ENCODE results near the gene NSMCE1. TPM values are rescaled to one million over a fixed set of nuclear protein-coding genes. Genes with fewer than 3 reads are reported as not detected.
A peak's percentile ranks its signal among the peaks of the same experiment; 100 is the strongest.

The NSMCE1 gene, protein sequence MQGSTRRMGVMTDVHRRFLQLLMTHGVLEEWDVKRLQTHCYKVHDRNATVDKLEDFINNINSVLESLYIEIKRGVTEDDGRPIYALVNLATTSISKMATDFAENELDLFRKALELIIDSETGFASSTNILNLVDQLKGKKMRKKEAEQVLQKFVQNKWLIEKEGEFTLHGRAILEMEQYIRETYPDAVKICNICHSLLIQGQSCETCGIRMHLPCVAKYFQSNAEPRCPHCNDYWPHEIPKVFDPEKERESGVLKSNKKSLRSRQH
- total RNA-seq = 10 to 100 TPM; 31.5 to 32.6 TPM
- long read RNA-seq, partial matches to known transcripts = 0 of 3 reads
- long read RNA-seq, other reads (novel, unspliced or antisense) = 0 of 3 reads

DNA sequence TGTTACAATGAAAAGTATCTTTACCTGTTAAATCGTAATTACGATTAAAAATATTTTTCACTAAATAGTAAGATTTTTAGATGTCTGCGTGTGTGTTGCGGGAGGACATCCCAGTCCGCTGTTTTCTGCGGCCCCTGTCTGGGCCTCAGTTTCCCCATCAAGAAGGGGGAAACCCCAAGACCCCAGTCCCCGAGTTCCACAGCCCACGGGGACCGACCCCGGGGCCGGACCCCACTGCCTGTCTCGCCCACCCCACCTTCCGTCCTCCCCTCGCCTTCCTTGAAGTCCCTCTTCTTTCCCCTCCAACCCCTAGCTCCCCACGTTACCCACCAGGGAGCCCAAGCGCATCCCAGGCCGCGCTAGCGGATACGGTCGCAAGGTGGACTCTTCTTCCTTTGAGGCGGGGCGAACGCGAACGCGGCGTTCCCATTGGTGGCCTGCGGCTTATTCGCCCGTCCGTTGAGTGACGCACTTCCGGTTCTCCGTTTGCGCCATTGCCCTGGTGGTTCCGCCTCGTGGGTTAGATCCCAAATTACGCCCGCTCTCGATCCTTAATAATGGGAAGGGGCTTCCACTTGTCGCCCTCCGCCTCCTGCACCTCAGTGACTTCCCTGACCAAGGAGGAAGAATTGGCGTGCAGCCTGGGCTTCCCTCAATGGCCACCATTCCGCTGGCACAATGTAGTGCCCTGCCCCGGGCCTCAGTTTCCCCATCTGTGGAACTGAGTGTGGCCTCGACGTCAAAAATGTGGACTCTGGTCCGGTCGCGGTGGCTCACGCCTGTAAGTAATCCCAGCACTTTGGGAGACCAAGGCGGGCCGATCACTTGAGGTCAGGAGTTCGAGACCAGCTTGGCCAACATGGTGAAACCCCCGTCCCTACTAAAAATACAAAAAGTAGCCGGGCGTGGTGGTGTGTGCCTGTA is at the start of gene NSMCE1:
Gene NSMCE1 (minus strand): TSS at position 397 of the 924 bp plus-strand sequence. CDS start 11,202 bp downstream, outside the sequence.
- intact Hi-C loops (cut with DNase I) = no loop called here
- peak; percentile 99 for DNase-seq
- ATAC-seq = peak; percentile 98 to 99

DNA sequence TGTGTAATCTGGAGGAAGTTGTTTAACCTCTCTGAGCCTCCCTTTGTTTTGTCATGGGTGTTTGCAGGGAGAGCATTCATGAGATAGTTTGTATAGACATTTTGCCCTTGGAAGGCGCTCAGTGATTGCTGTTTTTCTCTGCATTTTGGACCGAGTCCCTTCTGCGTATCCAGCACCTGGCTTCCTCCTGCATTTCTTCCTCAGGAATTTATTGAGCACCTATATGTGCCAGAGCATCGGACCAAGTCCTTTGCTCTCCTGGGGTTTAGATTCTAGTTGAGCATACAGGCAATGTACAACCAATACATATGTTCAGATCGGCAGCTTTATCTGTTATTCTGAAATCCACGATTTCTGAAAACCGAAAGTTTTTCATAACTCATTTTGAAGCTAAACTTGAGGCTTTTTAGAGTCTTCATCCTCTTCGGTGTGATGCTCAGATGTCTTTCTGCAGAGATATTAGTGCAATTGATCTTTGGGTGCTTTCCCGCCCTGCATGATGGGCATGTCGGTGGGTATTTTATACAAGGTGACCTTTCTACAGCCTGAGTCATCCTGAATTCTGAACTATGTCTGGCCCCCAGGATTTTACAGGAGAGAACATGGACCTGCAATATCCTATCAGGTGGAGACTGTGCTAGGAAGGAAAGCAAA is 49.3 kb upstream of the NSMCE1 start:
- ATAC-seq (no peak), DNase-seq (no peak)
- intact Hi-C loops (cut with DNase I) = loop anchor here in 1 of 2 donors (5.0 kb wide), 1 partner anchor 81 kb away; no protein-coding TSS in a partner anchor

DNA sequence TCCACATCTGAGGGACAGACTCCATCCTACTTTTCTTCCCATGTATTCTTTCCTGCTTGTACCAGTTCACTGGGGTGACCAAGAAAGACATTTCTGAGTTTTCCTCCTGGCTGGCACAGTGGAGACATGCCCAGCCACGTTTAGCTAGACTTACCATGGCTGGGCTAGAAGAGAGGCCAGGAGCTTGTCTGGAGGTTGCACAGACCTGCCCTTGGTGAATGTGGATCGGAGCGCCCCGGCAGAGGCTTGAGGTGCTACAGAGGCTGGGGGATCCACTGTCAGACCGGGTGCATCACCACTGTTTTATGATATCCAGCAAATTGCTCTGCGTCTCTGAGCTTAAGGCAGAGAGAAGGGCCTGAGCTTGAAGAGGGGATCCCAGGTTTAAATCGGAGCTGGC is 48.7 kb upstream of the NSMCE1 start:
- intact Hi-C loops (cut with DNase I) = loop anchor here in 1 of 2 donors (5.0 kb wide), 1 partner anchor 80 kb away; no protein-coding TSS in a partner anchor
- ATAC-seq (no peak), DNase-seq (no peak)

DNA sequence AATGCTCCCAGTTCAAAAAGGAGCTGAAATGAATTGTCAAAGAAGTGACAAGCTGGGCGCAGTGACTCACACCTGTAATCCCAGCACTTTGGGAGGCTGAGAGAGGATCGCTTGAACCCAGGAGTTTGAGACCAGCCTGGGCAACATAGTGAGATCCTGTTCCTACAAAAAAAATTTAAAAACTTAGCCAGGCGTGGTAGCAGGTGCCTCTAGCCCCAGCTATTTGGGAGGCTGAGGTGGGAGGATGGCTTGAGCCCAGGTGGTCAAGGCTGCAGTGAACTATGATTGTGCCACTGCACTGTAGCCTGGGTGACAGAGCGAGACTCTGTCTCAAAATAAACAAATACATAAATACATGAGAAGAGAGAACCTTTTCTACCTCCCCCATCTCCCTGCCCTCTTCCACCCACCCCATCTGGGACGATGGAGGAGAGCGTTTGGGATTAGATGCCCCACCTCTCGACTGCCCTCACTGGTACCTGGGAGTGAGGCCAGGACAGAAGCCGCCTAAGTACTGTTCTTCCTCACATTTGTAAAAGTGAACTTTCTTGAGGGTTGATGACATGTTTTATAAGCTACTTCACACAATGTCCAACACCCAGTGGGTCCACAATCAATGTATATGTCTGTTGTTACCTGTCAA is 47.6 kb upstream of the NSMCE1 start:
- intact Hi-C loops (cut with DNase I) = loop anchor here in 1 of 2 donors (5.0 kb wide), 1 partner anchor 79 kb away; no protein-coding TSS in a partner anchor
- ATAC-seq (no peak), DNase-seq (no peak)

DNA sequence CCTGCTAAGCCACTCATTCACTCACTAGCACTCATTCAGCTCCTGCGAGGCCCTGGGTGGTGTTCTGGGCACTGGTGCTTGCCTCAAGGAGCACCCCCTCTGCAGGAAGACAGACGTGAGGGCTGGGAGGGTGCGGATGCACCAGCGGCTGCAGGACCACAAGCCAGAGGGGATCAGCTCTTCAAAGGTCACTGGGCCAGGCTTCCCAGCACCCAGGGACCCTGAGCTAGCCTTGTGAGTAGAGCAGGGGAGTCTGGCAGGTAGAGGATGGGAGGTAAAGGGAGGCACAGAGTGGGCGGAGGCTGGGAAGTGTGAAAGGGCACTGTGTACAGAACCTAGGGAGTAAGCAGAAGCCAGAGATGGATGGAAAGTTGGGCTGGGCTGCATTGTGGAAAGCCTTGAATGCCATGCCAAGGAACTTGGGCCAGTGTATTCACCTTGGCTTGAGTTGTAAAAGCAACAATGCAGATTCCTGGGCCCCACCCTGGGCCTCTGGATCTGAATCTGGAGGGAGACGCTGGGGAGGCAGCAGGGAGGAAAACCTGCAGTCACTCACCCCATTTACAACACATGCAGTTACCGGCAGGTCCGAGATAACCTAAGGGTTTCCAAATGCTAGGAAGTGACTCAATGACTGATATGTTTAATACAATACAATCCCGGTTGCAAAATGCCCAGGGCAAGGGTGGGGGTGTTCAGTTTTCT is 46.9 kb upstream of the NSMCE1 start:
- intact Hi-C loops (cut with DNase I) = loop anchor here in 1 of 2 donors (5.0 kb wide), 1 partner anchor 78 kb away; no protein-coding TSS in a partner anchor
- ATAC-seq (peak in 1 of 2 donors; percentile 56), DNase-seq (peak; percentile 91)

DNA sequence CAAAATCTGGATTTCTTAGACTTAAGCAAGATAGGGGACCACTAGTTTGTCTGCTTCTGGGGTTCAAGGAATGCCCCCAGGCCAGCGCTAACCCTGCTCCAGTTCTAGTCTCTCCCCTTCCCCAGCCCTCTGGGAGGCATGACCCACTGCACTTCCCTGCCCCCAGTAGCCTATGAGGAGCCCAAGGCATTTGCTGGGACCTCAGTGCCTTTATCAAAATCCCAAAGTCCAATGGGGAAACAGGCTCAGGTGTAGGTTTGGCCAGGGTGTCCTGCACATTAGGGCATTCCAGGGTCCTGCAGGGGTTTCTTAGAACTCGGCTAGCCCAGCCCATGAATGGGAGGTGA is 46.4 kb upstream of the NSMCE1 start:
- DNase-seq (no peak), ATAC-seq (no peak)
- intact Hi-C loops (cut with DNase I) = loop anchor here in 1 of 2 donors (5.0 kb wide), 1 partner anchor 78 kb away; no protein-coding TSS in a partner anchor

DNA sequence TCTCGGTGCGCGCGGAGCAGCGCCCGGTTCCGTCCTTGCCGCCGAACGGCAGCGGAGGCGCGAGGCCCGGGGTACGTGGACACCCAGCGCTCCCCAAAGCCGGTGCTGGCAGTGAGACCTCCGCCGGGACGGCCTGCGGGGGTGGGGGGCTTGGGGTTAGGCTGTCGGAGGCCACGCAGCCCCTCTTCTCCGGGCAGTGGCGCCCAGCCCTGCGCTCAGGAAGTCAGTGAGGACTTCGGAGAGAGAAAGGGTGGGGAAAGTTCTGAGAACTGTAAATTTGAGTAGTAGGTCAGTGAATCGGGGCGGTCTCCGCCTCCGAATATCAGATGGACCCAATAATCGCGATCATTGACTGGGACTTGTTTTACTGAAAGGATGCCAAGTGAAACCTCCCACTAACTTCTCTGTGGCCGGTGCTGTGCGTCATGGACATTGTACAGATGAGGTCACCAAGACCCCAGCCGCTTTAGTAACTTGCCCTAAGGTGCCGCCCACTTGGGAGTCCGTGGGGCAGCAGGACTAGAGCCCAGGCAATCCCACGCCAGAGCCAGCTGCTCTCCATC is 45.7 kb upstream of the NSMCE1 start:
- peak; percentile 39 to 66 for ATAC-seq
- peak; percentile 89 for DNase-seq
- intact Hi-C loops (cut with DNase I) = no loop called here

DNA sequence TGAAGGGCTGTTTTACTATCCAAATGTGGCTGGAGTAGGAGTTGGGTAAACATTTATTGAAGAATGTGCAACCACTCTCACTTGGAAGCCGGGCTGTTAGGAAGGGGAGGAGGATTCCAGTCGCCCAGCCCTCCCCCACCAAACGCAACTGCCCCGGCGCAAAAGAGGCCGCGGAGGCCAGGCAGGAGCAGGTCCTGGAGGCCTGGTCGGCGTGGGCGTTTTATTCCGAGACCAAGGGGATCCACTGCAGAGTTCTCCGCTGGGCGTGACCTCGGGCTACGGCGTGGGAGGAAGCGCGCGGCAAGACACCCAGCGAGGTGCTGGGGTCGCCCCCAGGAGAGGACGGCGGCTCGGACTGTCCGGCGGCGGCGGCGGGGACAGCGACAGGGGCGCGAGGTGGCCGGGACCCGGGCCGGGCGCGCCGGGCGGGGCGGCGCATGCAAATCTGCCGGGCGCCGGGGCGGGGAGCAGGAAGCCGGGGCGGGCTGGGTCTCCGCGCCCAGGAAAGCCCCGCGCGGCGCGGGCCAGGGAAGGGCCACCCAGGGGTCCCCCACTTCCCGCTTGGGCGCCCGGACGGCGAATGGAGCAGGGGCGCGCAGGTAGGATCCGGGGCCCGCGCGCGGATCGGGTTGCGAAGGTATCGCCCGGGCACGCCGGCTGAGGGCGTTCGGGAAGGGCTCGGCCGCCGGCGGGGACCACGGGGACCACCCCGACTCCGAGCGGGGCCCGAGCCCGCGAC is 45.0 kb upstream of the NSMCE1 start, which contains the start of gene IL4R:
Gene IL4R (plus strand): TSS at position 553 of the 739 bp plus-strand sequence. CDS start 26,230 bp downstream, outside the sequence.
- DNase-seq (peak; percentile 91), ATAC-seq (peak; percentile 55 to 67)
- intact Hi-C loops (cut with DNase I) = no loop called here

DNA sequence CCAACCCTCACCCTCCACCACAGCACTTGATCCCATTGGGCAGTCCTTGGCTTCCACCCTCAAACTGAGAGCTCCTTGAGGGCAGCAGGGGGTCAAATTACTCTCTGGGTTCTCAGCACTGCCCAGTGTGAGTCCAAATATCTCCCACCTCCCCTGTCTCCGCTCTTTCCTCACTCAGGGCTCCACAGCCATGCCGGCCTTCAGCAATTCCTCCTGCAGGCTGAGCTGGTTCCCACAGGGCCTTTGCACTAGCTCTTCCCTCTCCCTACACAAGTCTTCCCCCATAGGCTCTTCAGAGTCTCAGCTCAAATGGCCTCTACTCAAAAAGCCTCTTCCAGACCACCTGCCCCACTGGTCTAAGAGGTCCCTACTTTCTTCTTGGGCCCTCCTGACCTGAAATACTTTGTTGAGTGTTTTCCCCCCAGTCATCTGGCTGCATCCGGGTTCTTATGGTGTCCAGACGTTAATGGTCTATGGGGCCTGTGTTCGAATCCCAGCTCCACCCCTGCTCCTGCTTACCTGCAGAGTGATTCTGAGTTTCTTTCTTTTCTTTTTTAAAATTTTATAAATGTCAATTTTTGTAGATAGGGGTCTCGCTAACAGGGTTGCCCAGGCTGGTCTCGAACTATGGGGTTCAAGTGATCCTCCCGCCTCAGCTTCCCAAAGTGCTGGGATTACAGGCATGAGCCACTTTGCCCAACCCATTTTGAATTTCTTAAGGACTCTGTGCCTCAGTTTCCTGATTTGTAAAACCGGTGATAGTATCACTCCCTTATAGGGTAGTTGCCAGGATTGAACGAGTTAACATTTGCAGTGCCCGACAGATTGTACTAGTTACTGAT is 44.2 kb upstream of the NSMCE1 start:
- no peak for DNase-seq
- no peak for ATAC-seq

DNA sequence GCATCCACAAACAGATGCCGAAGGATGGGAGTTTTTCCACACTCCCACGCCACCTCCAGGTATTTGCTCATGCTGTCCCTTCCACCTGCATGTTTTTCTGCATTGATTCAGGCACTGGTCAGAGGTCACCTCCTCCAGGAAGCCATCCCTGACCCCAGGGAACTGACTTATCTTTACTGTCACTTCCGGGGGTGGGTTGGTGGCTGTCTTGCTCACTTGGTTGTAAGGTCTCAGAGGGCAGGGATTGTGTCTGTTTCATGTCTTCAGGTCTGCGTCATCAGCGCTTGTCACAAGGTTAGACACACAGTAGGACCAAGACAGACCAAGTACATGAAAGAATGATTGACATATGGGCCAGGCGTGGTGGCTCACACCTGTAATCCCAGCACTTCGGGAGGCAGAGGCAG is 43.3 kb upstream of the NSMCE1 start:
- intact Hi-C loops (cut with DNase I) = no loop called here
- ATAC-seq (no peak), DNase-seq (no peak)

More for the DNA sequence above, 44.2 kb upstream of the NSMCE1 start:
- intact Hi-C loops (cut with DNase I) = no loop called here

DNA sequence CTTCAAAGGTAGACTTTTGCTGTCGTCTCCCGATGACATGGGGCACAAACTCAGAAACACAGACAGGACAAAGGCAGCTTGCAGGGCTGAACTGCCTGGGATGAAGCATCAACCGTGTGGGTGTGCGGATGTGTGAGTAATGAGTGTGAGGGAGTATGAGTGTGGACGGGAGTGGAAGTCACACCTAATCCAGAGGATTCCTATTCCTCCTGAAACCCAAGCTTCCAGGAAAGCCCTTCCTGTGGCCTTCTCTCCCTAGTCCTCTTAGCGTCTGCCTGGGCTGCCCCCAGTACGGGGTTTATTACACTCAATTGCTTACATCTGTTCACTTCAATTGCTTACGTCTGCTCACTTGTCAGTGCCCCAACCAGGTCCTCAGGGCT is 42.9 kb upstream of the NSMCE1 start:
- intact Hi-C loops (cut with DNase I) = no loop called here
- ATAC-seq (no peak), DNase-seq (no peak)

DNA sequence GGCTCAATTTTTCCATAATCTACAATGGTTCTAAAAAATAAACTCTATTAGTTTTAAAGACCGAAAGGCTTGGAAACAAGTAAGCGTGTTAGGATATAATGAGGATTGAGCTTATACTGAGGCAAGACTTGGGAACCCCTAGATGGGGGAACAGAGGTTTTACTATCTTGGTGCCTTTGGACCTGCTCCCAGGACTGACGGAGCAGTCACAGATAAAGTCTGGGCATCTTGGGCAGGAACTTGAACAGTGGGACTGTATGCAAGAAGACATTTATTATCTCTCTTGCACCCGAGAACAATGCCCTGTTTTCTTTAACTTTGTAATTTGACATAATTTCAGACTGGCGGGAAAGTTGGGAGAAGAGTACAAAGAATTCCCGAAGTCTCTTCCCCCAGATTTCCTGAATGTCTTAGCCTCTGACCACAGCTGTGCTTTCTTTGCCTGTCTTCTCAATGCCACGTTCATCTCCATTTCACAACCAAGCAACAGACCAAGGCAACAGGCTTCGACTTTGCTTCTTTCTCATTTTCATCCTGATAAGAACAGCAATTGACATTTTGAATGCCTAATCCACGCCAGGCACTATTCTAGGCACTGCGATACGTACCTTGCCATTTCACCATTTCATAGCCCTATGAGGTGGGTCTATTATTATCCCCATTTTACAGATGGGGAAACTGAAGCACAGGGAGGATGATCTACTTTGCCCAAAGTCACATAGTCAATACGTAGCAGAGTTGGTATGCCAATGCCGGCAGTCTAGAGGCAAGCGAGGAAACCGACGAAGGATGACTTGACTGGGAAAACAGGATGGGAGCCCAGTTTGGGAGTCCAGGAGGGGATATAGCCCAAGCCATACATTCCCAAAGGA is 42.2 kb upstream of the NSMCE1 start:
- intact Hi-C loops (cut with DNase I) = no loop called here
- DNase-seq (peak; percentile 59), ATAC-seq (no peak)

DNA sequence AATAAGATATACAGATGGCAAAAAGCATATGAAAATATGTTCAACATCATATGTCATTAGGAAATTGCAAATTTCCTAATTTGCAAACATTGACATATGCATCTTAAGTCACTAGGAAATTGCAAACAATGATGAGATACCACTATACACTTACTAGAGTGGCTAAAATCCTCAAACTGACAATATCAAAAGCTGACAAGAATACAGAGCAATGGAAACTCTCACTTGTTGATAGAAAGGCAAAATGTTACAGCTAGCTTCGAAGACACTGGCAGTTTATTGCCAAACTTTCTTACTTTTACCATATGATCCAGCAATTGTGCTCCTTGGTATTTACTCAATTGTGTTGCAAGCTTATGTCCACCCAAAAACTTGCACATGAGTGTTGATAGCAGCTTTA is 40.2 kb upstream of the NSMCE1 start:
- DNase-seq (no peak), ATAC-seq (no peak)
- intact Hi-C loops (cut with DNase I) = no loop called here

DNA sequence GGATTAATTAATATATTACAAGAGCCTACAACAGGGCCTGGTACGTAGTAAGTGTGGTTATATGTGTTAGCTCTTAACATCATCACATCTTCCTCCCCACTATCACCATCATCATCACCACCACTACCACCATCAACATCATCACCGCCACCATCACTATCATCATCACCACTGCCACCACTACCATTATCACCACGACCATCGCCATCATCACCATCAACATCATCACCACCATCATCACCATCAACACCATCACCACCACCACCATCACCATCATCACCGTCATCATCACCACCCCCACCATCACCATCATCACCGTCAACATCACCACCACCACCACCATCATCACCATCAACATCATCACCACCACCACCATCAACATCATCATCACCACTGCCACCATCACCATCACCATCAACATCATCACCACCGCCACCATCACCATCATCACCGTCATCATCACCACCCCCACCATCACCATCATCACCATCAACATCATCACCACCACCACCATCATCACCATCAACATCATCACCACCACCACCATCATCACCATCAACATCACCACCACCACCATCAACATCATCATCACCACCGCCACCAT is 37.4 kb upstream of the NSMCE1 start:
- intact Hi-C loops (cut with DNase I) = no loop called here
- DNase-seq = no peak
- no peak for ATAC-seq
